GM18511 (cell line): Measurements from ENCODE around the gene ZBED5.
A peak's percentile ranks its signal among the peaks of the same experiment; 100 is the strongest.
"Not testable (repeated sequence)": the region's sequence is repeated elsewhere in the genome, so short reads cannot be mapped to it uniquely, and the experiment has no call there.

Experiments
- ATAC-seq: cut with Tn5 transposase; IDR thresholded peaks from one replicate; pipeline ENCODE4 v1.9.1; 2021; ENCODE audit warnings: mild to moderate bottlenecking, moderate library complexity; ENCODE audit not compliant: unreplicated experiment

The ZBED5 gene

DNA sequence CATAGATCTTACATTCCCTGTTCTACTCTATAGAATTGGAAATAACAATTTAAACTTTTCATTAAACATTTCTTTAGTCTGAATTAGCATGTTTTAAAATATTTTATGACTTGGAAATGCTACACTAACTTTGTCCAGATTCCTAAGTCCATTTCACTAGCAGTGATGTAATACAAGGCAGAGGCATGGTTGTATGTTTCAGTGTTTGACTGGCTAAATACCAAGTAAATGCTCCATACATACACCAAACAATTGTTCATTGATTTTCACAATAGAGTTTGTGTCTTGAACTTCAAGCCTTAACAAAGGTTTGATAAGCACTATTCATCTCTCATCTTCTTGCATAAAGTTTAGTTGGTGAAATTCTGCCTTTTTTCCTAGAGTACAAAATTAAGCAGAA lies 13.5 kb downstream of the ZBED5 start:
- no peak for ATAC-seq

DNA sequence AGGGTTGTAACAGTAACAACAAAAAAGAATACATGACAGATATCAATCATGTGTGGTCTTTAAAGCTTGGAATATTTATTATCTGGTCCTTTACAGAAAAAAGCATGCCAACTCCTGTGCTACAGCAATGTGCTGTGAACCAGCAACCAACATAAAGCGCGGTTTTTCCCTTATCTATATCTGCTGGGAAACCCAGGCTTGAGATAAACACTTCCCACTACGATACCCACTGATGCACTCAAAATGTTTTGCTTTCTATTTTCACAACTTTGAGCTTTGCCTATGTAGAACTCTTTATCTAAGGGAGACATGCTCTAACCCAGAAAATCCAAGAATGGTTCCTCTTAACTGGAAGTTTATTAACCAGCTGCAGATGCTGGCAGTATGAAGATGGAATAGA lies 19.0 kb downstream of the ZBED5 start:
- no peak for ATAC-seq

DNA sequence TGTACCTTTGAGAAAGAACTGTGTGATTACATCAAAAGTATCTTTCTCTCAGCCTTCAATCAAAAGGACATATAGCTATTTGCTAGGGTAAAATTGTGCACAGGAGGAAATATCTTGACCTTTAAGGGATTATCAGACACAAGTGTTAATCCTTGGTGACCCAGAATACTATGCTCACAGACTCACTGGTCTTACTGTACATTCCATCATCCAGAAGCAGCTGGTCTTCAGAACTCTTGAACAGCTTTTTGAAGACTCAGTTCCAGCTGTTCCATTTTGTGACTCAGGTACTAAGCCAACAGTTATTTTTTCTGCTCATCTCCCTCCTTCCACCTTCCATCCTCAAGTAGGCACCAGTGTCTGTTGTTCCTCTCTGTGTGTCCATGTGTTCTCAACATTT lies 19.8 kb downstream of the ZBED5 start:
- no peak for ATAC-seq

DNA sequence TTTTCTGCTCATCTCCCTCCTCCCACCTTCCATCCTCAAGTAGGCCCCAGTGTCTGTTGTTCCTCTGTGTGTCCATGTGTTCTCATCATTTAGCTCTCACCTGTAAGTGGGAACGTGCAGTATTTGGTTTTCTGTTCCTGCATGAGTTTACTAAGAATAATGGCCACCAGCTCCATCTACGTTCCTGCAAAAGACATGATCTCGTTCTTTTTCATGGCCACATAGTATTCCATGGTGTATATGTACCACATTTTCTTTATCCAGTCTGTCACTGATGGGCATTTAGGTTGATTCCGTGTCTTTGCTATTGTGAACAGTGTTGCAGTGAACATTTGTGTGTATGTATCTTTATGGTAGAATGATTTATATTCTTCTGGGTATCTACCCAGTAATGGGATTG lies 21.0 kb downstream of the ZBED5 start:
- ATAC-seq = not testable (repeated sequence)

DNA sequence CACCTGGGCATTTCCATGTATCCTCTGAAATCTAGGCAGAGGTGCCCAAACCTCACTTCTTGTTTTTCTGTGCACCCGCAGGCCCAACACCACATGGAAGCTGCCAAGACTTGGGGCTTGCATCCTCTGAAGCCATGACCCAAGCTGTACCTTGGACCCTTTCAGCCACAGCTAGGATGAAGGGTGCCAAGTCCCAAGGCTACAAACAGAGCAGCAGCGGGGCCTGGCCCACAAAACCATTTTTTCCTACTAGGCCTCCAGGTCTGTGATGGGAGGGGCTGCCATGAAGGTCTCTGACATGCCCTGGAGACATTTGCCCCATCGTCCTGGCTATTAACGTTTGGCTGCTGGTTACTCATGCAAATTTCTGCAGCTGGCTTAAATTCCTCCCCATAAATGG lies 28.7 kb downstream of the ZBED5 start:
- ATAC-seq = no peak

DNA sequence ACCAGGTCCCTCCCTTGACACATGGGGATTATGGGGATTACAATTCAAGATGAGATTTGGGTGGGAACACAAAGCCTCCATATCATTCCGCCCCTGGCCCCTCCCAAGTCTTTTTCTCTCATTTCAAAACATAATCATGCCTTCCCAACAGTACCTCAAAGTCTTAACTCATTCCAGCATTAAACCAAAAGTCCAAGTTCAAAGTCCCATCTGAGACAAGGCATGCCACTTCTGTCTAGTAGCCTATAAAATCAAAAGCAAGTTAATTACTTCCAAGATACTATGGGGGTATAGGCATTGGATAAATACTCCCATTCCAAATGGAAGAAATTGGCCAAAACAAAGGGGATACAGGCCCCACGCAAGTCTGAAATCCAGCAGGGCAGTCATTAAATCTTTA lies 29.5 kb downstream of the ZBED5 start:
- no peak for ATAC-seq

DNA sequence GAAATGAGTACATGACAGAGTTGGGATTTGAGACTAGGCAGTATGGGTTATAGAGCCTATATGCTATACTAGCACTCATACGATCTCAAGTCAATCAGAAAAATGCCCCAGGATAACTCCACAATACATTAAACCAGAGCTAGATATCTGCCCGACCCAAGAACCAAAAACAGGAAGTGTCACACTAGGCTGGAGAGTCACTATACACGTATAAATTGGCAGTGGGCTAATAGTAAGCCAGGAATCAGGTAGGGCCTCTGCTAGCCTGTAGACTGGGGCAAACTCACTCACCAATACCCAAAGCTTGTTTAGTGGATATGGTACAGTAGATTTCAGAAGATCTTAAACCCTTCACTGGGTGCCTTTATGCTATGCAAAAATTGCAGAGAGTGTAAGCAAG lies 33.0 kb downstream of the ZBED5 start:
- peak; percentile 78 for ATAC-seq

DNA sequence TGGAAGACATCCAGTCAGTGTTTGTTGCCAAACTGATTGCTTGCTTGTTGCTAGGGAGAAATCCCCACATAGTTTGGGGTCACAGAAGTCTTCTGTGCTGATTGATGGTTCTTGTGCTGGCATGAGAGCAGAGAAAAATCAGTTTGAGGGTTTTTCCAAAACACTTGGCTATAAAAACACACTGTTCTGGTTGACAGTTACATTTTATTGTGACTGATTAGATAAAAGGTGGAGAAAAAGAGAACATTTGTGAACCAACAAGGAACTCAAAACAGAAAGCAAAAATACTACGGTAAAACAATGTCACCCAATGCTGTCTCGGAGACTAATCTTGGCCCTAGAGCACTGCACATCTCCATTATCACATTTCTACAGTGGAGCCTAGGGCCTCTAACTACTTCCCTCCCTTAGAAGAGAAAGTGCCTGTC lies 34.7 kb downstream of the ZBED5 start:
- ATAC-seq = no peak

DNA sequence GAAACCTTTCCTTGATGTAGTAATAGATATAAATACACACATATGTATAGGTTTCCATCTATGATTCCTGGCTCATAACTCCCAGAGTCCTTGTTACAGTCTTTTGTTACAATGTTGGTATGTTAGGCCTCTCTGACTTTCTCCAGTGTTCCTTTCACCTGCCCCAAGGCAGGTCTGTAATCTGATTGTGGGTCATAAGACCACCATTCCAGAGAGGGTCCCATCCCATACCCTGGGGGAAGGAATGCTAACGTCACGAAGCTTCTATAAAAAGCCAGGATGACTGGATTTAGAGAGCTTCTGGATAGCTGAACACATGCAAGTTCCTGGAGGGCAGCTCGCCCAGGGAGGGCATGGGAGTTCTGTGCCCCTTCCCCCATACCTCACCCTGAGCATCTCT lies 35.4 kb downstream of the ZBED5 start:
- not testable (repeated sequence) for ATAC-seq

DNA sequence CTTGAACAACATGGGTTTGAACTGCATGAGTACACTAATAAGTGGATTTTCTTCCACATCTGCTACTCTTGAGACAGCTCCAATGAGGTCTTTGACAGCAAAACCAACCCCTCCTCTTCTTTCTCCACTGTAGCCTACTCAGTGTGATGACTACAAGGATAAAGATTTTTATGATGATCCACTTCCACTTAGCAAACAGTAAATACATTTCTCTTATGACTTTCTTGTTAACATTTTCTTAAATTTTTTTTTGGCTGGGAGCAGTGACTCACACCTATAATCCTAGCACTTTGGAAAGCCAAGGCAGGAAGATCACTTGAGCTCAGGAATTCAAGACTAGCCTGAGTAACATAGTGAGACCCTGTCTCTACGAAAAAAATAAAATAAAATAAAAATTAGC lies 39.3 kb downstream of the ZBED5 start:
- ATAC-seq = no peak

DNA sequence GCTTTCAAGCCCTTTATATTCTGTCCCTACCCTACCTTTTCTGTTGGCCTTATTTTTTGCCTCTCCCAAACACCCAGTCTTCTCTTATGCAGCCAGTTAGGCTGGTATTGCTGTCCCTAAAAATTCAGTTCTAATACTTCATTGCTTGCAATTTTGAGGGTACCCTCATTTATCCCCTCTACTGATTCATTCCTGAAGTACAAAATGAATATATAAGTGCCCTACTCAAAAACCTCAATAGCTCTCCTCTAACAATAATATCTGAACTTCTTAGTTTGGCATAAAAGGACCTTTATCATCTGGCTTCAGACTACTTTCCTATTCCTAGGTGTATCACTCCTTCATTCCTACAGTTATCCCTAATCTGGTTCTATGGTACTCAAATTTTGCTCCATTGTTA lies 43.9 kb downstream of the ZBED5 start:
- no peak for ATAC-seq

DNA sequence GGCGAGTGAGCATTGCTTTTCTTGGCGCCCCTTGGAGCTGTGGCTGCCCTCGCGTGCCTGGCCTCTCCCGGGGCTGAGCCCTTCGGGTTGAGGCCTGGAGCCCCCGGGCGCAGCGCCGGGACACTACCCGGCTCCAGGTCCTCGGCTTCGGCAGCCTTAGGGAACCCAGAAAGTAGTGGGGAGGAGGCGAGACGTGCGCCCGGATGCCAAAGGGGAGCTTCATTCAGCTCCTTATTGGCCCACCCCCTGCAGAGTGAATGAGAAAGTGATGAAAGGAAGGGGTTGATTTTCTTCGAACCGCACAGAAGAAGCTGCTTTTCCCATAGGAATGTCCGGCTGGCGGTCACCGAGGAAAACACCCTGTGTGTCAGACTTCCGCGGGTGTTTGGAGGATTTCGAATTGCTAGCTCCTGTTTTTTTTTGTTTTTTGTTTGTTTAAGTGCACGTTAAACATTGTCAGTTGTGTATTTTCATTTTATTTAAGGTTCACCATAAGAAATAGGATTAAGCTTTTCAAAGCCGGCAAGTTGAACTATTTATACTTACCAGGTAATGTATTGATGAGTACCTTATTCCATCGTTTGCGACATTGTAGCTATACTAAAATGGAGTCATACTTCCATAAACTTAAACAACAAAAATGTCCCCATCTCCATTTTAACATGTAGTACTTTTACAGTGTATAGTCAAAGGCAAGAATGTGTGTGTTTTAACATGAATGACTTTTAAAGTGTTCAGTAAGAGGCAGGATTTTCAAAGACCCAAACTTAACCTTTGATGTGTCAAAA lies 48.3 kb downstream of the ZBED5 start:
- ATAC-seq = peak; percentile 26

DNA sequence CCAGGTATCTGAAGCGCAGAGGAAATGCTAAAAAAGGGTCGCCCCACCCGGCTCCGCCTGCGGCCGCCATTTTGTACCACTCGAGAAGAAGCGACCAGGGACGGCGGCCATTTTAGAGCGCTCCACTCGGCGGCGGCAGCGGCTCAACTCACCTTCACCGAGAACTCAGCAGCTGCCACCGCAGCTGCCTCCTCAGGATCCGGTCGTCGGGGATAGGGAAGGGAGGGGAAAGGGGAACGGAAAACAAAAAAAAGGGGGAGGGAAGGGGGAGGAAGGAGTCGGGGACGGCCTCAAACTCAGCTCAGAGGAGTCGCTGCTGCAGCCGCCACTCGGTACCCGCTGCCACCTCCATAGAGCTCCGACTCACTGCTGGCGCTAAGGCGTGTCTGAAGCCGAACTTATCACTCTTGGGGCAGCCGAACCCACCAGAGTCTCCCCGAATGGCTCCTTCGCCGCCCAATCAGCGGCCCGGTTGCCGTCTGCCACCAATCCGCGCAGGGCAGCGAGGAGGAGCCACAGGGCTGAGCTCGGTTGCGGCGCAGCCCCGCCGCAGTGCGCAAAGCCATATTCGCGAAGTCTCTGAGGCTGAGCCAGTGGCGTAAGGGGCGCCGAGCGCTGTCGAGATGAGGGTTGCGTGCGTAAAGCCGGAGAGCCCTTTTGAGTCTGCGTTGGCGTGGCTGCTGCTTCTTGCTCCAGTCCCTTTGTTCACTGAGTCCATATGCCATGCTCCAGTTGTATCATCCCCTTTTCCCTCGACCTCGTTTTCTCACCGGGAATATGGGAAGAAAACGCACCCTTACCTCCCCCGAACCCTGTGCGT lies 49.1 kb downstream of the ZBED5 start, which contains the start of gene EIF4G2:
TSS of gene EIF4G2 (minus strand) at position 374 of the 820 bp plus-strand sequence.
- peak; percentile 94 for ATAC-seq

DNA sequence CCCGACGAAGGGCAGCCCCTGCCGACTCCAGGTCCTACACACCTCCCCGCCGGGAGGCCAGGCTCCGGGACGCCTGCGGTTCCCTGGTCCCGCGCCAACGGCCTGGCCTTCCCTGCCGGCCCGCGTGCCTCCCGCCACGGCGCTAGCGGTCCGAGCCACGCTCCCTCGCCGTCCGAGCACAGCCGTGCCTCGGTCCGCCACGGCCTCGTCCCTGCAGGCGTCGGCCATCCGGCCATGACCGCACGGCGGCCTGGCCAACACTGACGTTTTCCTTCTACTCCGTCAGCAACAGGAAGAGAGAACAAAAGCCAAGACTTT lies 49.7 kb downstream of the ZBED5 start:
- ATAC-seq = no peak

DNA sequence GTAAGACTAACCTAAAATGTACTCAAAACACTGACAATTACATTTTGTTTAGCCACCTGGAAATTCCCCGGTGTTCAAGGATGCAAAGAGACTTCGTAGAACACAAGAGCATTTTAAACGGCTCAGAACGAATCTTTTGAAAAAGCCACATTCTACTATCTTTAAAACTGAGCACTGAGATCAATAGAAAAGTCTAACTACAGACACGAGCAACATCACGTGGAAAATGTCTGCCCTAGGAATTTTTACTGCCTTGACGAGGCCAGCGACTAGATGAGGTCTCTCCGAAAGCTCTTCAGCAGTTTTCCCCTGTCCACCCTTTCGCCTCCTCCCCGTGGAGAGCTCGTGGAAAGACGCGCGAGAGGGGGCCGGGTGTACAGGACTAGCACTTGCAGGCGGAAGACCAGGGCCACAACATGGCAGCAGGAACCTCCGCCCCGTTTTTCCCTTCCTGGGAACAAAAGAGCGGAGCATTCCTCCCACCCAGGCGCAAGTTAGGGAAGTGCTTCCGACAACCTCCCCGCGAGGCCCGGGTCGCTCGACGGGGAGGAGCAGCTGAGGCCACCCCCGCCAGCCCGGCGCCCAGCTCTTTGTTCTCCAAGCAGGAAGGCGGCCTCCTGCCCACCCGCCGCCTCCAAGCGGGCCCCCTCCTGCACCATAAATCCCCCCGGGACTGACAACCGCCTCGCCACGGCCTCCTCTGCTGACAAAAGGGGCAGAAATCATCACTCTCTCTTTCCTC lies 50.2 kb downstream of the ZBED5 start:
- peak; percentile 14 for ATAC-seq

DNA sequence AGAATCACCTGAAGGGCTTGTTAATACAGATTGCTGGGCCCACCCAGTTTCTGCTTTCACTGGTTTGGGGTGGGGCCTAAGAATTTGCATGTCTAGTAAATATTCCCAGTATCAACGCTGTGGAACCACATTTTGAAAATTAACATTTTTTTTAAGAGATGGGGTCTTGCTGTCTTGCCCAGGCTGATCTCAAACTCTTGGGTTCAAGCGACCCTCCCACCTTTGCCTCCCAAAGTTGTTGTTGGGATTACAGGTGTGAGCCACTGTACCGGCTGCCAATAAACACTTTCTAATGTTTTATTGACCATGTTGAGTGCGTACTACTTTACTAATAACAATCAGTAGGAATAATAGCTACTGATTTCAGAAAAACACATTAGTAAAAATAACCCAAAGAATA lies 51.6 kb downstream of the ZBED5 start:
- ATAC-seq = no peak

DNA sequence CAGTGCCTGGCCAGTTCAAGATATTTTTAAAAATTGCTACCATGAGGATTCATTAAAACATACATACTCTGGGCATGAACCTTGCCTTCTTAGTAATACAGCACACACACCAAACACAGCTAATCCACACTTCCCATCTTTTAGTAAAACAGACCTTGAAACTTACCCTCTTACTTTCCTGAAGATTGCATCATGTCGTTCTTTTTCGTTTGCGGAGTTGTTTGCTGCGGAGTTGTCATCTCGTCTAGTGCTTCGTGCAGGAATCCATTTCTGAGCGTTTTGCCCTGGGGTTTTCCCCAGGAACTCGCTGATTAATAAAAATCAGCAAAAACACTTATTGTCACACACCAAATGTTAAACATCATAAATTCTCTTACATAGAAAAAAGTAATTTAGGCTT lies 52.1 kb downstream of the ZBED5 start:
- no peak for ATAC-seq

DNA sequence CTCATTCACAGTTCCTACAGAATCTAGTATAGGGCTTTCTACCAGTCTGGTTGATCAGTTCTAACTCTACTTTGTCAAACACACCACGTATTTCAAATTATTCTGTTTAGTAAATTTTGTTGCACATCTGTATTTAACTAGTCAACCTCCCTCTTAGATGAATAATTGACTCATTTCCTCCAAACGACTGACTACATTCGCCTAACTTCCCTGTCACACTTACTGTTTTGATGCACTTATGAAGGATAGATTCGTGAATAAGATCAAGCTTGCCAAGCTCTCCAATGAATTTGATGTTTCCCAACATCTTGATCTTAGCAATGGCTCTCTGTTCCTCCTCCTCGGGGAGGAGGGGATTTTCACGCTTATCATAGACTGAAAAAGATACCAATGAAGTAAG lies 54.2 kb downstream of the ZBED5 start:
- no peak for ATAC-seq
